Measurements from ENCODE around the gene CA14.

DNA sequence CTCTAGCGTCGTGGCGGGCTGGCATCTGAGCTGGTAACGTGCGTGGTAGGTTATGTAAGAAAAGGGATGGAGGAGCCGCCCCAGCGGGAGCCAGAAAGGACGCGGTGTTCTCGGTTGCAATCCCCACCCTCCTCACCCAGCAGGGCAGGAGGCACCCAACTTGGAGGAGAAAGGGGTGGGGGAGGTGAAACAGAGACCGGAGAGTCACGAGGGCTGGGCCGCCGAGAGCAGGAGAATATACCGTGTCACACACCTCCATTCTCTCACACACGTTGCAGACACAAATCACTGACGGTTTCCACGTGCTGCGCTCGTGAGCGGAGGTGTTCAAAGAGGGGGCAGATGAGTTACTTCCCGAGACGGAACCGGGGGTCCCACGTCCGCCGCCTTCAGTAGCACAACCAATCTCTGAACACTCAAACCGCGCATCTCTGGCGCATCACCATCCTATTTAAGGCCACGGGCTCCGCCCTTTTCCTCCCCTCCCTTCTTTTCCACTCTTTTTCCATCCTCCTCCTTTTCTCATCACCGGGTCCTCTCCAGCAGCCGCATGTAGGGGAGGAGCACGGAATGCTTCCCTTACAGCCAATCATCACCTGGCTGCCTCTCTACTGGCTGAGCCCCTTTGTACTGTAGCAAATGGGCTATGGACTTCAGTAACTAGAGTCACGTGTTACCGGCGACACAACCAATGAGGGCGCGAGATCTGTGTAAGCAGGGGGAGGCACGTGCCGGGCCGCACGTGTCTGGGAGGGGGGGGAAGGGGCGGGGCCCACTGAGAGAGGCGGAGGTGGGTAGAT lies 24.4 kb downstream of the CA14 start, which contains the start of gene CIART:
- TF ChIP-seq, protein P1, sequence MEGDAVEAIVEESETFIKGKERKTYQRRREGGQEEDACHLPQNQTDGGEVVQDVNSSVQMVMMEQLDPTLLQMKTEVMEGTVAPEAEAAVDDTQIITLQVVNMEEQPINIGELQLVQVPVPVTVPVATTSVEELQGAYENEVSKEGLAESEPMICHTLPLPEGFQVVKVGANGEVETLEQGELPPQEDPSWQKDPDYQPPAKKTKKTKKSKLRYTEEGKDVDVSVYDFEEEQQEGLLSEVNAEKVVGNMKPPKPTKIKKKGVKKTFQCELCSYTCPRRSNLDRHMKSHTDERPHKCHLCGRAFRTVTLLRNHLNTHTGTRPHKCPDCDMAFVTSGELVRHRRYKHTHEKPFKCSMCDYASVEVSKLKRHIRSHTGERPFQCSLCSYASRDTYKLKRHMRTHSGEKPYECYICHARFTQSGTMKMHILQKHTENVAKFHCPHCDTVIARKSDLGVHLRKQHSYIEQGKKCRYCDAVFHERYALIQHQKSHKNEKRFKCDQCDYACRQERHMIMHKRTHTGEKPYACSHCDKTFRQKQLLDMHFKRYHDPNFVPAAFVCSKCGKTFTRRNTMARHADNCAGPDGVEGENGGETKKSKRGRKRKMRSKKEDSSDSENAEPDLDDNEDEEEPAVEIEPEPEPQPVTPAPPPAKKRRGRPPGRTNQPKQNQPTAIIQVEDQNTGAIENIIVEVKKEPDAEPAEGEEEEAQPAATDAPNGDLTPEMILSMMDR (conservative IDR thresholded peaks at IDR 0.05; ENCODE audit: low read depth, low read length) = no peak
- TF ChIP-seq EZH2 (IDR thresholded peaks at IDR 0.05; ENCODE audit: borderline replicate concordance, low read depth, low read length, poor library complexity, severe bottlenecking) = no peak

Data from A673 (cell line).